ENCODE results near the gene GPR26.

DNA sequence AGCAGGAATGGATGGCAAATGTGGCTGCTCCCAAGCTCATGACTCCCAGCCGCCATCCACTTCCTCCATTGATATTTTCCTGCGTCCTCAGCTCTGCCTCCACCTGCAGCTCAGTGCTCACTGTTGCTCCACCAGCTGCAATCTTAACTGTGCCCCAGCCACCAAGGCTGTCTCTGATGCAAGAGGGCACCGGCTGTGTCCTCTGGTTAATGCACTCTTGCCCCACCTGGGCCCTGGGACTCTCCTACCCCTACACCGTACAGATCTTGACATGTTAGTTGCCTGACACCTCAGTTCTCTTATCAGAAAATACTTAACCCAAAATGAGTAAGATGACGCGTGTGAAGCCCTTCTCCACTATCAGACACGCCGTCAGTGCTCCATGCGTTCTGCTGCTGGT, 45.5 kb upstream of the GPR26 start:
- TF ChIP-seq, protein P1, sequence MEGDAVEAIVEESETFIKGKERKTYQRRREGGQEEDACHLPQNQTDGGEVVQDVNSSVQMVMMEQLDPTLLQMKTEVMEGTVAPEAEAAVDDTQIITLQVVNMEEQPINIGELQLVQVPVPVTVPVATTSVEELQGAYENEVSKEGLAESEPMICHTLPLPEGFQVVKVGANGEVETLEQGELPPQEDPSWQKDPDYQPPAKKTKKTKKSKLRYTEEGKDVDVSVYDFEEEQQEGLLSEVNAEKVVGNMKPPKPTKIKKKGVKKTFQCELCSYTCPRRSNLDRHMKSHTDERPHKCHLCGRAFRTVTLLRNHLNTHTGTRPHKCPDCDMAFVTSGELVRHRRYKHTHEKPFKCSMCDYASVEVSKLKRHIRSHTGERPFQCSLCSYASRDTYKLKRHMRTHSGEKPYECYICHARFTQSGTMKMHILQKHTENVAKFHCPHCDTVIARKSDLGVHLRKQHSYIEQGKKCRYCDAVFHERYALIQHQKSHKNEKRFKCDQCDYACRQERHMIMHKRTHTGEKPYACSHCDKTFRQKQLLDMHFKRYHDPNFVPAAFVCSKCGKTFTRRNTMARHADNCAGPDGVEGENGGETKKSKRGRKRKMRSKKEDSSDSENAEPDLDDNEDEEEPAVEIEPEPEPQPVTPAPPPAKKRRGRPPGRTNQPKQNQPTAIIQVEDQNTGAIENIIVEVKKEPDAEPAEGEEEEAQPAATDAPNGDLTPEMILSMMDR (conservative IDR thresholded peaks at IDR 0.05; ENCODE audit: low read length): no peak
- TF ChIP-seq EZH2phosphoT487 (IDR thresholded peaks at IDR 0.05; ENCODE audit: borderline replicate concordance, low read depth, low read length): no peak

Data from OCI-LY7 (cell line).